HG02623 (cell line): ENCODE results near the gene PDE8A.

Source experiments
- ATAC-seq: cut with Tn5 transposase; IDR thresholded peaks from one replicate; pipeline ENCODE4 v1.9.1; 2021; ENCODE audit warnings: moderate library complexity; ENCODE audit not compliant: unreplicated experiment

PDE8A gene

DNA sequence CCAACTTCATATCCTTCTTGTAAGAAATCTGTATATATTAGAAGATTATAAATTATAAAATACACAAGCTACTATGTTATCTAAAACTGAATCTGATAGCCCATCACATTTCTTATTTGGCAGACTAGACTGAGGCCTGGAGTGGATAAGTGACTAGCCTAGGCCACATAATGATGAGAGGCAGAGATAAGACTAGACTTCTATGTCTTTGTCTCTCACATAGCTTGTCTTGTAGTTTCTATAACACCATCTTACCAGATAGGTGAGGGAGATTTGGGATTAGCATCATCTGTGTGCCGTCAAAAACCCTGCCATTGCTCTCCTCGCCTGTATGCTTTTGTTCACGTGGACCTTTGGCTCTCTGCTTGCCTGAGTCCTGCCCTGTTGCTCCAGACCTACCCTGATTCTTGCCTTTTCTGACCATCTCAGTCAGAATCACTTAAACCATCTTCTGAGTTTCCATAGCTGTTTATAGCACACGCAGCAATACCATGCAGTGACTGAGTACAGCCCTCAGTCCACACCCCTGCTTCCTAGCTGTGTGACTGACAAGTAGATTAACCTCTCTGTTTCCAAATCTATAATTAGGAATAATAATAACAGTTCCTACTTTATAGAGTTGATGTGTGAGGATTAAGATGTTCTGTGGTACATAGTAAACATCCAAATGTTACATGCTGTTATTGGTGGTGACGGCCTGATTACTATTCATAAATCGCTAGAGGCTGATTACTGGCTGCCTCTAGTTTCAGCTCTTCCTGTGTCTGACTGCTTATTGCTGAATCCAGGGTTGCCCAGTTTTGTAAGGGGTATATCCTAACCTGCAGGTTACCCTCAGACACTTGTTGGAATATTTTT is 49.7 kb downstream of the PDE8A start:
- no peak for ATAC-seq

DNA sequence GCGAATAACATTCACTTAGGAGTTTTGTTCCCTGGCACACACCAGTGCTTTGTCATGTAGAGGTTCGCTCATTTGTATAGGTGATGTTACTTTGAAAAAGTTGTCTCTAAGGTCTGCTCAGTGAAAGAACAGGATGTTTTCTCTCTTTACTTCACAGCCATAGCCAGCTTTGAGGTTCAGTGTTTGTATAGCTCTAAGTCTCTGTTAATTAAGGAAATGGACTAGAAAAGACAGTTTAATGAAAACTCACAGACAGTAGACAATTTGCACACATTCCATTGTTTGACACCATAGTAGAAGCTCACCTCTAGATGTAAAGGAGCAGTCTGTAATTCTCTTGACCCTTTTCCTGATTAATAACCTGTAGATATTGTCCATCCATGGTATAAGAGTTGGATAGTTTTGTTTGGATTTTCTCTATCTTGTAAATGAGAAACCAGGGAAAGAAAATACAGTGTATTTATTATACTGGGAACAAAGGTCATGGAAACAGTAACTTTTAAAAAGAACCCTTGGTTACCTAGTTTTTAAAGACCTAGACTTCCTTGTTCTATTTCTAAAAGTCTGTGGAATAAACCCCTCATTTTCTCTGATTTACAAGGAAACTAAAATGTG is 50.4 kb downstream of the PDE8A start:
- ATAC-seq: no peak

DNA sequence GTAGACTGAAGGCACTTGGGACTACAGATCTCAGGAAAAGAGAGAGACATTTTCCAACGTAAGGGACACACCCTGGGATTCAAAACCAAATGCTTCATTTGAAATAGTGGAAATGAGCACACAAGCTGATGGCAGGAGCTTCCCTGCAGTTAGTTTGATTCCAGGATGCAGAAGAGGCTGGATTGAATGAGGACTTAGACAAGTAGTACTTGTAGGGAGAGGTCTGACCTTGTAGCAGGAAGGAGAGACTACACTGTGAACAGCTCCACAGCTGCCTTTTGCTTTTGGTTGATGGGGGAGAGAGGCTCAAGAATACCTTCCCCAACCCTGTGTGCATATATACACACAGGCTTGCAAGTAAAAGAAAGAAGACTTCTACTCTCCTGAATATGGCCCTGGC is 51.5 kb downstream of the PDE8A start:
- no peak for ATAC-seq

DNA sequence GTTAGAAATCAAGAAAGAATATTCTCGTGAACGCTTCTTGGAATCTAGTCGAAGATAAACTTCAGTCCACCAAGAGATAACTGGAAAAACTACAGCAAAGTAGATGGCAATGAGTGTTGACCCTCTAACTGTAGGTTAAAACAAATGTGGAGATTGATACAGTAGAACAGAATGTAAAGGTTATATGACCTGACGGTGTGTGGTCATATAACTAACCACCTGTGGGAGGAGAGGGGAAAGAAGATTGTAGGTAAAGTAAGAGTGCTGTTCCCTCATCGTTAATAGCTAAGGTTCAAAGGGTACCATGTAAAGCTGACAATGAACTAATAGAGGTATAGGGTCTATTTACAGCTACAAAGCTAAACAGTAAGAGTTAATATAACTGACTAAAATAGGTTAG is 52.6 kb downstream of the PDE8A start:
- ATAC-seq: no peak

DNA sequence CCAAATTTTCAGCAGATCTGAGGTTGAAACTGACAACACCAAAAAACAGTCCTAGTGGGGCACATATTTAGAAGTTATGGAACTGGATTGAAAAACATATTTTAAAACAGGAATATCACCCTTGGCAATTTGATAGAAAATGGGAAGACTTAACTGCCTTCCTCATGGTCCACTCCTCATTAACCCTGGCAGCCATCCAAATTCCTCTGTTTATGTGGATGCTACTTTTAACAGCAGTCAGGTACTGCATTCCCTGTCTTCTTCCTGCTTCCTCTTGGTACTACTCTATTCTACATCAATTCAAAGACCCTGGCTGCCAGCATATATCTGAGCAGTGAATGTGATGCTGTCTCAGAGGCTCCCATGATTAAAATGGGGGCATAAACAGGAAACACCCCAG is 54.3 kb downstream of the PDE8A start:
- ATAC-seq: no peak

DNA sequence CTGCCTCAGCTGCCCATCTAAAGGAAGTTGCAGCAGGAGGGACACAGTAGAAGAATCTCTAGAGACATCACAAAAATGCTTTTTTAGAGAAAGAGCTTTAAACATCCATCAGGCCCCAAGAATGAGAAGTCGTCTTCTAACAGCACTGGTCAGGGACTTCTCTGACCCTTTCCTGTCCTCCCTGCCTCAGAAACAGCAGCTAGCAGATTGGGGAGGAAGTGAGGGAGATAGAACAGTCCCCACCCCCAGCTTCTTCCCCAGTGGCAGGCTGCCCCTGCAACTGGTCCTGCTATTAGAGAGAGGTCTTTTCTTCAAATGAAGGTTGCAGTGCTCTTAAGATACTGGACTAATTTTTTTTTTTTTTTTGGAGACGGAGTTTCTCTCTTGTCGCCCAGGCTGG is 55.1 kb downstream of the PDE8A start:
- no peak for ATAC-seq

DNA sequence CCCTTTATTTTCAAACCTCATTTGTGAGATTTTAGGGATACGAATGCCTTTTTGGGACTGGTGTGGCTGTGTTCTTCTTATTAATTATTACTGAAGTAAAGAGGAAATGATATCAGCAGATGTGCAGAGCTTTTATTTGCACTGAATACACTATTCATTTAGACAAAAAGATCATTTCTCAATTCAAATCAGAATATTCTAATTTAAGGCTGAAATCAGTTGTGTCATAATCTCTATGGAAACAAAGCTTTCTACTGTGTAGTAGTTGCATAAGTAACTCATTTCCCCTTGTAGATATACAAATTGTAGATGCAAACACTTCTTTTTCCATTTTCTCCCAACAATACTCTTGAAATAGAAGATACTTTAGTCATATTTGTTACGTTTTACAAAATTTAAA is 56.0 kb downstream of the PDE8A start:
- no peak for ATAC-seq

DNA sequence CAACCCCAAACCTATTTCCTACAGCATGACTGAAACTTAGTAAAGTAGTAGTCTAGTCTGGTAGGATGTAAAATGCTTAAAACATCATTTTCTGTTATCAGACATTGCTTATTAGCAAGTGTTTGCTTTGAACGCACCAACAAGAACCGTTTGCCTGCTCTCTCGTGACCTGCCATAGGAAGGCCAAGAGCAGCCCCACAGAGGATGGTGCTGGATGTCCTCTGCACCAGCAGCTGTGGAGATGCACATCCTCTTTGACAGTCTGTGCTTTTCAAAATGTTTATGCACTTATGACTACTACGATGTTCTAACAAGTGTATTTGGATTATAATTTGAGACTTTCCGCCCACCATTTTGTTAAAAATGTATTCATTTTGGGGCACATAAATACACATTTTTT is 59.6 kb downstream of the PDE8A start:
- ATAC-seq: no peak

DNA sequence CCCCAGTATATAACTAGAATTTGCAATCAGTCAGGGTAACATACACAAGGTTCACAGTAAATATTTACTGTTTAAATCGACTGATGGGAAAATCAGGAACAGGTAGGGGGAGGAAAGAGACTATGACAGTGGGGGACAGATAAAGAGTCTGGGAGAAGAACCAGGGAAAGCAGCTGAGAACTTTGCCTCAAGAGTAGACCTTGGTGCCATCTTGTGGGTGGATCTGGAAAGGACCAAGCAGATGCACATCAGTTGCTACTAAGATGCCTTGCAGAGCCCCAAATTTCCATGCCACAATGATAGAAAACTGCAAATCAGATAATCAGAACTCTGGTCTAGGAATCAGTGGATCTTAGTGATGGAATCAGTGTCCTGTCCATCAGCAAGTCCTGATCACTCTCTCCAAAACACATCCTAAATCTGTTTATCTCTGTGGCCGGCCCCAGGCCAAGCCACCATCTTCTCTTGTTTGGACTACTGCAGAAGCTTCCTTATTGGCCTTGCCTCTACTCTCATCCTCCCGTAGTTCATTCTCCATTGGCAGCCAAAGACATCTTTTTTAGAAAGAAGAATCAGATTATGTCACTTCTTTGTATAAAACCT is 62.7 kb downstream of the PDE8A start:
- ATAC-seq: no peak

DNA sequence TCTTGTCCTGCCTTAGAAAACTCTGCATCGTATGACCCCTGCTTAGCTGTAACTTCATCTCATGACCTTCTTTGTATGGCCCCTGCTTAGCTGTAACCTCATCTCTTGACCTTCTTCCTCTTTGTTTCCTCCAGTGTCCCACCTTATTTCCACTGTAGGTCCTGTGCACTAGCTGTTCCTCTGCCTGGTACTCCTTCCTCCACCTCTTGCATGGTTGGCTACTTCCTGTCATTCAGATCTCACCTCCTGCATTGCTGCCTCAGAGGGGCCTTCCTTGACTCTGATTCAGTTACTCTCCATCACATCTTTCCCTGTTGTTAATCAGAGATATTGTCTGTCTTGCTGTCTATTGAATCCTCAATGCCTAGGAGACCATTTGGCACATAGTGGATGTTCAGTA is 63.2 kb downstream of the PDE8A start:
- ATAC-seq: no peak

DNA sequence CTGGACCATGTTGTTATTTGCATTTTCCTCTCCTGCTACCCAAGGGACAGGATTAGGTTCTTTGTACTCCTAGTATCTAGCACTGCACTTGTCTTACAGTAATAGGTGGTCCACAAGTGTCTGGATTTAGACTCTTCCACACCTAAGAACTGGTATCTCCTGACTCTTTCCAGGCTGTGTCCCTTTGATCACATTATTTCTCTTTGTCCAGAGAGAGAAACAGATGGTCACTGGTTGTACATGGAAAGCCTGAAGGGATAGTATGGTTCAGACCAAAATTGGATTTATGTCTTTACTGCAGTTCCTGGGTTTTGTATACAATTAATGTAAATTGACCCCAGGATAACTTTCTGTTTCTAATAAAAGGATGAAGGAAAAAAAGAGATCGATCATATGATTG is 64.0 kb downstream of the PDE8A start:
- ATAC-seq: no peak

DNA sequence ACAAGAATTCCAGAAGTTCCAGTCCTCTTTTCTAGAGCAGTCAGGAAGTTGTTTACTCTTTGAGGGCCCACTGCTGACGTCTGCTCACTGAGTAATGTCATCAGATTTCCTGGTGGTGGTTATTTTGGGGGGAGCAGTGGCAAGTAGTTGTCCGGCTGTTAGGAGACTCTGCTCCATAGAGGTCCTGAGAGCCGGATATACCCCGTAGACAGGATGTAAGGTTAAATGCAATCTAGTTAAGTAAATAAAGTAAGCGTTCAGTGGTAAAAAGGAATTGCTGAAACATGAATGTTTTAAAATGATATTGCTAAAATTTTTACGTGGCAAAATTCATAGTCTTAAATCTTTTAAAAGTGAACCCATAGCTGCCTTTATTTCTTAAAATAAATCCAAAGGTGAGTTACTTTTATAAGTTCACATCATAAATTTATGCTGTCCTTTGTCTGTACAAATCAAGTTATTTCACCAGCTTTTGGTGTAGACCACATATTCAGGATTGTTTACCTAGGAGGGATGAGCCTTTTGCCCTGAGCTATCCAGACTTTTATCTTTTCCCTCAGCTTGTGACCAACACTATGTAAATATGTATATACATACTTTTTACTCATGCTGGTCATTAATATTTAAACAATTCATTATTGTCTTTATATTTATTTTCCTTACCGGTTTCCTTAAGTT is 65.8 kb downstream of the PDE8A start:
- ATAC-seq: no peak

DNA sequence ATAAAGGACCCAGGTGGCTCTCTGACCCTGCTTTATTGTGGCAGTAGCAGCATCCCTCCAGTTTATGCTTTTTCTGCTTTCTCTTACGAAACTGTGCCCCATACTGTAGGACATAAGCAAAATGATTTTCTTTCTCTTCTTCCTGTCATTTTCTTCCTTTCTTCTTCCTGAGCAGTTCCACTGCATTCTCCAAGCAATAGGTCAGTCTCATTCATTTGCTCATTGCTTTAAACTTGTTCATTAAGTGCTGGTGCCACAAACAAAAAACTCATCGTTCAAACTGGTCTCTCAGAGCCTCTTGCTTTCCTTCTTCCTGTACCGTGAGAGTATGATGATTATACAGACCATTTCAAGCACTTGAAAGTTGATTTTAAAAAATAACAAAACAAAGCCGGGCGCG is 66.8 kb downstream of the PDE8A start:
- no peak for ATAC-seq

DNA sequence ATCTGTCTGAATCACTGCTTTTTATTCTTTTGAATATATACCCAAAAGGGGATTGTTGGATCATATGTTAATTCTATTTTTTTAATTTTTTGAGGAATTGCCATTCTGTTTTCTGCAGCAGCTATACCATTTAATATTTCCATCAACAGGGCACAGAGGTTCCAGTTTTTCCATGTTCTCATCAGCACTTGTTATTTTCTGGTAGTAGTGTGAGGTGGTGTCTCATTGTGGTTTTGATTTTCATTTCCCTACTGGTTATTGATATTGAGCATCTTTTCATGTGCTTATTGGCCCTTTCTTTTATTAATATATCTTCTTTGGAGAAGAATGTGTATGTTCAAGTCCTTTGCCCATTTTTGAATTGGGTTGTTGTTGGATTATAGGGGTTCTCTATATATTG is 68.1 kb downstream of the PDE8A start:
- no peak for ATAC-seq

DNA sequence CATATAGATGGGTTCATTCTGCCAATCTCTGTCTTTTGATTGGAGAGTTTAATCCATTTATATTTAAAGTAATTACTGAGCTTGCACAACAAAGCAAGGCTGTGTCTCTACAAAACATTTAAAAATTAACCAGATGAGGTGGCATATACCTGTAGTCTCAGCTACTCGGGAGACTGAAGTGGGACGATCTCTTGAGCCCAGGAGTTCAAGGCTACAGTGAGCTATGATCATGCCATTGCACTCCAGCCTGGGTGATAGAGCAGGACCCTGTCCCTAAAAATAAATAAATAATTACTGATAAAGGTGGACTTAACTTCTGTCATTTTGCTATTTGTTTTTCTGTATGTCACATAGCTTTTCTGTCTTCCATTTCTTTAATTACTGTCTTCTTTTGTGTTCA is 78.1 kb downstream of the PDE8A start:
- no peak for ATAC-seq

DNA sequence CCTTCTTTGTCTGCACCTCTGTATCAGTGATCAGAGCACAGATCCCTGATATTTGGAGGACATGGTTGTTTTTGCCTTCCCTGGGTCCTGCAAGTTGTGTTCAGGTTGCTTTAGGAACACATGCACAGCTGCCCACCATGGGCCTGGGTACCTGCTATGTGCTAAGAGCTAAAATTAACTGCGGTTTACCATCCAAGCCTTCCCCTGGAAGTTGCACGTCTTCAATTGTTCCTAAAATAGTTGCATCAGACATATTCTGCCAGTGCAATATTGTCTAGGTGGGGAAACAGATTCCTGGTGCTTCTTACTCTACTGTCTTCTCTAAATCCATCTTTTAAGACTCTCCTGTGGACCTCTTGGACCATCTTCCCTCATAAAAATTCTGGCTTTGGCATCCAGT is 80.9 kb downstream of the PDE8A start:
- no peak for ATAC-seq

DNA sequence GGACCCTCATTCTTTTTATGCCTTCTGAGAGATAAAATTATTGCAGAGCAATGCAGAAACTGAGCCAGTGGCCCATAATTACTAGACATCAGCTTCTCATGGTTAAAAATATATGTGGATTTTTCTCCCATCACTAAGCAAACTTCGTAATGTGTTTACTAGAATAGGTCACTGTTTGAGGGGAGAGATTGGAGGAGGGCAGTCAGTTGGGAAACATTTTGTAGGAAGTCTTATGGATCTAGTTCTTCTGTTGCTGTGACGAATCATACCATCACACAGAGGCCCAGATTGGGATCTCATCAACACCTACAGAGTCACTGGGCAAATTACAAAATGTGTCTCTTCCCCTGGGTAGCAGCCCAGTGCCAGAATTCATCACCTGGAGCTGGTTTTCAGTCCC is 81.4 kb downstream of the PDE8A start:
- ATAC-seq: no peak

DNA sequence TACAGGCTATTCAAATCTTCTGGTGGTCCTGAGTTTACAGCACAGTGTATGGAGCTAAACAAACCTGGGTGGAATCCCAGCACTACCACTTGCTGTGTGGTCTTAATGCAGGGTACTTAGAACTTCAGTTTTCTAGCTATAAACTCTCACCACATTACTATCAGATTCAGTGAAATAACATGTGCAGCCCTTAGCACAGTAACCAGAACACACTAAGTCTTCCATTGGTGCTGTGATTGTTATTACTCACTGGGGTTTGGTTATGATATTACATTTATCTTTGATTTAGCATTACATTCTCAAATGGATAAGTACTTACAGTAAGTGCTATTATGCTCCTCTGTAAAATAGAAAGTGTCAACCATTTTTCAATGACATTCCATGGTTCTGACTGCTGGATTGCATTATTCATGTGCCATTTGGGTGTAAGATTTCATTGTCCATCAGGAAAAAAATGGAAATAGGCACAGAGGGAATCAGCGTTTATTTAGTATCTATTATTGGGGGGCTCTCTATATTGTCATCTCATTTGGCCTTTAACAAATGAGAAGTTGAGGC is 81.9 kb downstream of the PDE8A start:
- ATAC-seq: no peak

DNA sequence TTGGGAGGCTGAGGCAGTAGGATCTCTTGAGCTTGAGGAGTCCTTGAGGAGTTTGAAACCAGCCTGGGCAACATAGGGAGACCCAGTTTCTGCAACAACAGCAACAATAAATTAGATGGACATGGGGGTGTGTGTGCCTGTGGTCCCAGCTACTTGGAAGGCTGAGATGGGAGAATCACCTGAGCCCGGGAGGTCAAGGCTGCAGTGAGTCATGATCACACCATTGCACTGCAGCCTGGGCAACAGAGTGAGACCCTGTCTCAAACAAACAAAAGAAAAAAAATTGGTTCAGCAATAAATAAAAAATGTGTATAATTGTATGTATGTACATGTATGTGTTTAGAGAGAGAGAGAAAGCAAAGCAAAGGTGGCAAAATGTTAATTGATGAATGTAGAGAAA is 83.1 kb downstream of the PDE8A start:
- ATAC-seq: no peak

DNA sequence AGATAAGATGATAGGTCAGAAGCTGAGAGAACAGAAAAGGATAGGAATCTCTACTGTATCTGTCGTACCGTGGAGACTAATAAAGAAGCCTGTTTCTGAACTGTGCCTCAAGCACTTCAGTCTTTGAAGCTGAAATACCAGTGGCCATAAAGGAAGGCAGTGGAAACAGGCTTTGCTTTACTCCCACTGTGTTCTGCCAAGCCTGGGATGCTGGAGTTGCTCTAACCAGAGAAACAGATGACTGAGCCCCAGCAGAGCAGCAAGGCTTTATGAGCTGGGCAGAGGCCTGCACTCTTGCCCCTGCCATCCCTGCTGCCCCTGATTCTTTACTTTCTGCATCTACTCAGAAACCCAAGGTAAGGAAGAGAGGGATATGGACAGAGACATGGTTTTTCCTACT is 89.4 kb downstream of the PDE8A start:
- ATAC-seq: no peak

DNA sequence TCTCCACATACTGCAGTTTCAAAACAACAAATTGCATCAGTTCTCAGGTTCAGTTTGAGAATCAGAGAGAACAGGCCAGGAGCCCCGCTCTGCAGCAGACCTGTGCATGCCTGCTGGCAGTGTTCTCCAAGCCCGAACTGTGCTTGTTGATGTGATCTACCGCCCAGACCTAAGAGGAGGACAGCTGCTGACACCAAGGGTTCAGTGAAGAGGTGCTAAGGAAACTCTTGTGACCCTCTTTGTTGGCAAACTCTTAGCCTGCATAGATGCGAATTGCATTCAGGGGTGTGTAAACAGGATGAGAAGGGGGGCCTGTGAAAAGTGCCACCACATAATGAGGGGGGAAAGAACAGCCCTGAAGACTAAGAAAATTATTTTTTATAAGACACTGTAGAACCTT is 89.8 kb downstream of the PDE8A start:
- ATAC-seq: no peak

DNA sequence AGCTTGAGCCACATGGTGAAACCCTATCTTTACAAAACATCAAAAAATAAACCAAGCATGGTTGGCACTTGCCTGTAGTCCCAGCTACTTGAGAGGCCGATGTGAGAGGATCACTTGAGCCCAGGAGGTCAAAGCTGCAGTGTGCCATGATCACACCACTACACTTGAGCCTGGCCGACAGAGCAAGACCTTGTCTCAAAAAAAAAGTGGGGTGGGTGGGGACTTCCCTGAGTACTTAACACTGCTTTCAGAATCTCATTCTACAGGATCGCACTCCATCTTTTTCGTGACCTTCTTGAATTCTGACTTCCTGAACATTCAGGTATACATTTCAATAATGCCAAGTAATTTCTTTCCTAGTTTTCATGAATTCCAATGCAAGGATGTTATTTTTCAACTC is 91.3 kb downstream of the PDE8A start:
- ATAC-seq: no peak
